SK-N-MC (cell line): ENCODE results near the gene KYNU.

Source experiments
- EZH2 ChIP-seq: fragments of 200-600 bp; sonication (generic); IDR thresholded peaks from one replicate; pipeline ENCODE4 v1.6.1; 2017; ENCODE audit warnings: antibody characterized with exemption
- POLR2AphosphoS5 ChIP-seq: IDR thresholded peaks from 2 replicates; pipeline ENCODE4 v1.6.1; 2012; ENCODE audit warnings: mild to moderate bottlenecking, low read depth, low read length, borderline replicate concordance

DNA sequence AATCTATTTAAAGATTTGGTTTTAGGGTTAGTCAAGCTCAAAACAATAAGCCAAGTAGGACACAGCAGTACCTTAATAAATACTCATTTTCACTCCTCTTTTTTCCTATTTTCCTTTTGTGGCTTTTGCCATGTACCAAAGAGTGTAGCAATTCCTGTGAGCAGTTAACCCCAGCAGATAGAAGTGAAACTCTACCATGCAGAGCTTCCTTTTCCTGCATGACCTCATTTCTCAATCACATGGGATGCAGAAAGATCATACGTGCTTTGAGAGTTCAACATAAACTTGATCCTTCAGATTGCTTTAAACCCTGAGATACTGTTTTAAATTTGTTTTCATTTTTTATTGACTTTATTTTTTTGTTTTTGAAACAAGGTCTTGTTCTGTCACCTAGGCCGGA, 152.7 kb downstream of the KYNU start:
- TF ChIP-seq POLR2AphosphoS5 (no peak), EZH2 (no peak)
